VCaP (cell line): ENCODE data around the gene TNFSF12.

Experiments used
- H3K27ac ChIP-seq: fragments of 450-650 bp; 2 replicates; pipeline ENCODE4 v1.5.1; 2017
- TF ChIP-seq, protein P1 (sequence below): fragments of 450-650 bp; conservative IDR thresholded peaks from 2 replicates; pipeline ENCODE4 v1.5.1; 2017; ENCODE audit warnings: mild to moderate bottlenecking, moderate library complexity

TNFSF12 gene

GRCh38 chr17:7508846-7509245 lies 40.0 kb upstream of the TNFSF12 start:
- TF ChIP-seq, protein P1, sequence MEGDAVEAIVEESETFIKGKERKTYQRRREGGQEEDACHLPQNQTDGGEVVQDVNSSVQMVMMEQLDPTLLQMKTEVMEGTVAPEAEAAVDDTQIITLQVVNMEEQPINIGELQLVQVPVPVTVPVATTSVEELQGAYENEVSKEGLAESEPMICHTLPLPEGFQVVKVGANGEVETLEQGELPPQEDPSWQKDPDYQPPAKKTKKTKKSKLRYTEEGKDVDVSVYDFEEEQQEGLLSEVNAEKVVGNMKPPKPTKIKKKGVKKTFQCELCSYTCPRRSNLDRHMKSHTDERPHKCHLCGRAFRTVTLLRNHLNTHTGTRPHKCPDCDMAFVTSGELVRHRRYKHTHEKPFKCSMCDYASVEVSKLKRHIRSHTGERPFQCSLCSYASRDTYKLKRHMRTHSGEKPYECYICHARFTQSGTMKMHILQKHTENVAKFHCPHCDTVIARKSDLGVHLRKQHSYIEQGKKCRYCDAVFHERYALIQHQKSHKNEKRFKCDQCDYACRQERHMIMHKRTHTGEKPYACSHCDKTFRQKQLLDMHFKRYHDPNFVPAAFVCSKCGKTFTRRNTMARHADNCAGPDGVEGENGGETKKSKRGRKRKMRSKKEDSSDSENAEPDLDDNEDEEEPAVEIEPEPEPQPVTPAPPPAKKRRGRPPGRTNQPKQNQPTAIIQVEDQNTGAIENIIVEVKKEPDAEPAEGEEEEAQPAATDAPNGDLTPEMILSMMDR, result no peak
- H3K27ac ChIP-seq, result no peak overlapping the region

DNA sequence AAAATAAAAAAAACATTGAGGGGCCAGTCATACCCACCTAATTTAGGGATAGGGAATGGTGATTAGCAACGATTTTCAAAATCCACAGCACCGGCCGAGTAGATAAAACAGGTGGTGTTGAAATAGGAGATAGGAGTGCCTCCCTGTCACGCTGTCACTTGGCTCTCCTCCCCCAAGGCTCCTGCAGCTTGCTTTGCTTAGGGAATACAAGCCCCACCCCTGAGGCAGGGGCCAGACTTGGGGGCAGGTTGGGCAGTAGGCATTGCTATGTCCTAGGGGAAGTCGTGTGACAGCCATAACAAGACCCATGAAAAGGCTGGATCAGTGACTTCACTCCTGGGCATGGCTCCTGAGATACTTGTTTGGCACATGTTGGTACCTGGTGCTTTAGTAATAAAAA lies 38.9 kb upstream of the TNFSF12 start:
- TF ChIP-seq, protein P1, result no peak
- no peak overlapping the region for H3K27ac ChIP-seq

DNA sequence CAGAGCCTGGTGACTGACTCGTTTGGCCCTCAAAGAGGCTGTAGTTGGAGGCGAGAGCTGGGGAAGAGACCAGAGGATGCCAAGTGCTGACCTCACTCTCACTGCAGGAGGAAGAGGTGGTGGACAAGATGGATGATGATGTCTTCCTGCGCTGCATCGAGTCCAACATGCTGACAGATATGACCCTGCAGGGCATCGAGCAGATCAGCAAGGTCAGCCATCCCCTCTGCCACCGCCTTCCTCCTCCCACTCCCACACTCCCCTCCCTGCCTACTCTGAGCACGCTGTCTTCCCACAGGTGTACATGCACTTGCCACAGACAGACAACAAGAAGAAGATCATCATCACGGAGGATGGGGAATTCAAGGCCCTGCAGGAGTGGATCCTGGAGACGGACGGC lies 37.8 kb upstream of the TNFSF12 start:
- no peak overlapping the region for H3K27ac ChIP-seq
- TF ChIP-seq, protein P1, result no peak

DNA sequence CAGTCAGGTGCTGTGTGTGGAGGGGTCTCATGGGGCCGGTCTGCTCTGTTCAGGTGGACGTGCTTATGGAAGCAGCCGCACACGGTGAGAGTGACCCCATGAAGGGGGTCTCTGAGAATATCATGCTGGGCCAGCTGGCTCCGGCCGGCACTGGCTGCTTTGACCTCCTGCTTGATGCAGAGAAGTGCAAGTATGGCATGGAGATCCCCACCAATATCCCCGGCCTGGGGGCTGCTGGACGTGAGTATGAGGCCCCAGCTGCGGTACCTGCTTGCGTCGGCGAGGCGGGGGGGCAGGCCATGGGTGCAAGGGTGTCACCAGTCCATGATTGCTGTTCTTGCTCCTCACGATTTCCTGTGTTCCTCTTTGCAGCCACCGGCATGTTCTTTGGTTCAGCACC lies 36.8 kb upstream of the TNFSF12 start:
- no peak overlapping the region for H3K27ac ChIP-seq
- TF ChIP-seq, protein P1, result no peak

GRCh38 chr17:7512824-7513540 lies 35.9 kb upstream of the TNFSF12 start:
- no peak overlapping the region for H3K27ac ChIP-seq
- TF ChIP-seq, protein P1, result no peak

GRCh38 chr17:7513850-7514419 lies 34.9 kb upstream of the TNFSF12 start:
- TF ChIP-seq, protein P1, result no peak
- H3K27ac ChIP-seq, result no peak overlapping the region

- no peak overlapping the region for H3K27ac ChIP-seq
- TF ChIP-seq, protein P1, result no peak
Measured at GRCh38 chr17:7515911-7516610, 32.8 kb upstream of the TNFSF12 start.
